Eye (tissue), 1 donor: Measurements from ENCODE around the gene PNRC2.

Experiments used
- DNase-seq: peaks from one replicate; pipeline ENCODE4 v3.0.0-alpha.2; 2015

The PNRC2 gene, protein sequence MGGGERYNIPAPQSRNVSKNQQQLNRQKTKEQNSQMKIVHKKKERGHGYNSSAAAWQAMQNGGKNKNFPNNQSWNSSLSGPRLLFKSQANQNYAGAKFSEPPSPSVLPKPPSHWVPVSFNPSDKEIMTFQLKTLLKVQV

DNA sequence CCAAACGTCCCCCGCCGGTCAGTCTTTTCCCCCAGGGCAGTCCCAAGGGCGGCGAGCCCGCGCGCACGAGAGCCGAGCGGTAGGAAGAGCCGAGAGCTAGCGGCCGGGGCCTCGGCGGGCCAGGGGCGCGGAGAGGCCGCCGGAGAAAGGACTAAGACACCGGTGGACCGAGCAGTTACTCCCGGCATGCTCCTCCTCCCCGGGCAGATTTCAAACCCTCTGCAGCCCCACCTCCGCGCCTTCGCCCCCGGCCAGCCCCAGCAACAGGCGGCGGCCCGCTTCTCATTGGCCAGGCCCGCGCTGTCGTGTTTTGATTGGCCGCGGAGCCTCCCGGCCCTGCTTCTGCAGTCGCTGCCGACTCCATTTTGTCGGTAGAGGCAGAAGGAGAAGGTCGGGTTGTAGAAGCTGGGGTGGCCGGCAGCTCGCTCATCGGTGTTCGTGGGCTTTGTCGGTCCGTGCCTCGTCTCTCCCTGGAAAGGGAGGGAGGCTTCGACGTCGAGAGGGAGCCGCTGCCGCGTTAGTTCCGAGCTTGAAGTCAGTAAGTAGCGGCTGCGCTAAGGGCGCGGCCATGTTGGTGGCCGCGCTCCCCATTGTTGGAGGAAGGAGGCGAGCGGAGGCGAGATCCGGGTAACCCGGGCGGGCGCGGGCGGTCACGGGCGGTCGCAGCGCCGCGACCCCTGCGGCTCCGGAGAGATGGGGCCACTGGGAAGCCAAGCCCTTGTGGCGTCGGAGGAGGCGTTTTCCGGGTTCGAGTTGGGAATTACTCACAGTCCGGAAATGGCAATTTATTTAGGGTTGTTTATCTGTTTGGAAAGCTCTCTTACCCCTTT, at the start of gene PNRC2:
Gene PNRC2 (plus strand): TSS at position 368 of the 830 bp plus-strand sequence. CDS start 1,630 bp downstream, outside the sequence.
- DNase-seq: peak; percentile 98

DNA sequence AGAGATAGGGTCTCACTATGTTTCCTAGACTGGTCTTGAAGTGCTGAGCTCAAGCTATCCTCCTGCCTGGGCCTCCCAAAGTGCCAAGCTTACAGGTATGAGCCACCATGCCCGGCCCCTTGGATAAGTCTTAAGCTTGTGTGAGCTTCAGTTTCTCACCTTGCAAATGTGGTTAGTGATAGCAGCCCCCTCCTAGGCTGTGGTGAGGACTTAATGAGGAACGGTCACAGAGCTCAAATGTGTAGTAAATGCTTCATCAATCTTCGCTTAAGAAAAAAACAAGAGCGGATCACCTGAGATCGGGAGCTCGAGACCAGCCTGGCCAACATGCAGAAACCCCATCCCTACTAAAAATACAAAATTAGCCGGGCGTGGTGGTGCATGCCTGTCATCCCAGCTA, 49.5 kb upstream of the PNRC2 start:
- DNase-seq: no peak

DNA sequence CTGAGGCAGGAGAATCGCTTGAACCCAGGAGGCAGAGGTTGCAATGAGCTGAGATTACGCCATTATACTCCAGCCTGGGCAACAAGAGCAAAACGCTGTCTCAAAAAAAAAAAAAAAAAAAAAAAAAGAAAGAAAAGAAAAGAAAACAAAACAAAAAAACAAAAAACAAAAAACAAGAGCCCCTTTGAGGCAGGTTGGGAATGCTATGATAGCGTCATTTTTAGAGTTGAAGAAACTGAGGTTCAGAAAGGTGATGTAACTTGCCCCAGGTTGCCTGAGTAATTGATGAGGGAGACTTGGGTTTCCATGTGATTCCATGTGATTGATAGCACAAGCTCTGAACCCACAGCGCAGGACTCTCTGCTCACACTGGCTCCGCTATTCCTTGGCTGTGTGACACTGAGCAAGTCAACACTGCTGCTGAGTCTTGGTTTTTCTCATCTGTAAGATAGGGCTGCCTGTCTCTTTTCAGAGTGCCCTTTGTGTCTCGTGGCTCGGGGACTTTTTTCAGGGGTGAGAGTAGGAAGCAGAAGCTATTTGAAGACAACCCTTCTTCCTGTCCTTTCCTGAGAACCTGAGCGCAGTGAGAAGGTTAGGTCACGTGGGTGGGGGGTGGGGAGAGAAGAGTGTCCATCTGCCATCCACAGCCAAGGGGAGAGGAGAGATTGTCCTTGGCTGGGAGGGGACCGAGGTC, 48.9 kb upstream of the PNRC2 start:
- DNase-seq: no peak

DNA sequence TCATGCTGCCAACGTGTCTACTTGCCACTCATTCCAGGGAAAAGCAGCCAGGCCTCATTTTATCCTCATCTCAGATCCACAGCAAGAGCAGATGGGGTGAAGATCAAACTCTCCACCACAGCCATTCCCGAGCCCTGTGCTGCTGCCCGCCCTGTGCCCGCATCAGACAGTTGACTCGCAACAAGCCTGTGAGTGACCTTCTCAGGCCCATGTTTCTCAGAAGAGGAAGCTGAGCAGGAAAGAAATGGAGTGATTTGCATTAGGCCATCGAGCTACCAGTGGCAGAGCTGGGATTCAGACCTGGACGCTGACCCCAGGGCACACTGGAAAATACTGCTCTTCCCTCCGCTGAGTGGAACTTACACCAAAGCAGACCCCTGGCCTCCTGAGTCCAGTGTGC, 47.7 kb upstream of the PNRC2 start:
- no peak for DNase-seq

DNA sequence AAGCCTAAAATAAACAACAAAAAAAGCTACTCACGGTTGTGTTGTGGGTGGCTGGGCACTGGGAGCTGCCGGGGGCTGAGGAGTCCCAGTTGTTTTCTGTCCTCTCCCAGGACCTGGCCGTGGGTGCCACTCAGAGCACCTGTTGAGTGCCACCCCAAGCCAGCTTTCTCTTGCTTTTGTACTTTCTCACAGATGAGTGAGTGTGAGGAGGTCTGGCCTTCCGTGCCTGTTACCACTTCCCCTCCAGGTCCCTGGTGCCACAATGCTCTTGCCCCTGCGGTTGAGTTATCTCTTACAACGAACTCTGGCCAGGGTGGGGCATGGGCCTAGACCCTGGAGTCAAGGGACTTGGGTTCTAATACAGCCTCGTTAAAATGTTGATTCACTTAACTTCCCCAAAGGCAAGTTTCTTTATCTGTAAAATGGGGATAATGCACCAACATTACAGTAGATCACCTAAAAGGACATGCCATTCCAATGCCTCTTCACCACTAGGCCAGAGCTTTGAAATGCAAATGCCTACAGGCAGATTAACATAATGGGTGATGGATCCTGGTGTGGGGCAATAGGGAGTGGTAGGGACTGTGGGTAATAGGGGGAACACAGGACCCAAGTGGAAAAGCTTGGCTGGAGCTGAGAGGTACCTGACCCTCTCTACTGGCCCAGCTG, 46.3 kb upstream of the PNRC2 start, which contains the start of gene CNR2:
Gene CNR2 (minus strand): TSS at position 151 of the 669 bp plus-strand sequence. CDS start 37,745 bp downstream, outside the sequence.
- DNase-seq: no peak

DNA sequence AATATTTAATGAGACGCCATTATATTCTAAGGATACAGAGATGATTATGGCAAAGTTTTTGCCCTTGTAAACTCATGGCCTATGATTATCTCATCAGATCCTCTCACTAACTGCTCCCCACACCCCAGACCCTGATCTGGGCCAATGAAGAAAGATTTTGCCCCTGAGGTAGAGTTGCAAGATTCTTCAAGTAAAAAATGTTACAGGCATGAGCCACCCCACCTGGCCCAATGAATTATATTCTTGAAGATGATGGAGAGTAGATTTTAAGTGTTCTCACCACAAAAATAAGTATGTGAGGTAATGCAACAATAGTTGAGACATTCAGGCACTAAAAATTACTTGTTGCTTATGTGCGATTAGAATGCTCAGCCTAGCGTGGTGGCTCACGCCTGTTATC, 44.7 kb upstream of the PNRC2 start:
- no peak for DNase-seq

DNA sequence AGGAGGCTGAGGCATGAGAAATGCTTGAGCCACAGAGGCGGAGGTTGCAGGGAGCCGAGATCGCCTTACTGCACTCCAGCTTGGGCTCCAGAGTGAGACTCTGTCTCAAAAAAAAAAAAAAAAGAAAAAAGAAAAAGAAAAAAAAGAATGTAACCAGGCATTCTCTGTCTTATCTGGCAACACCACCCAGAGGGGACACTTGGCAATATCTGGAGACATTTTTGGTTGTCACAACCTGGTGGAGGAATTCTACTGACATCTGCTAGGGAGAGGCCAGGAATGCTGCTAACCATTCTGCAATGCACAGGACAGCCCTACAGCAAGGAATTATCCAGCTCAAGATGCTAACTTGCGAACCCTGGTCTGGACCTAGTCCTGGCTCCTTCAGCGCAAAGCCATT, 44.2 kb upstream of the PNRC2 start:
- DNase-seq: no peak

DNA sequence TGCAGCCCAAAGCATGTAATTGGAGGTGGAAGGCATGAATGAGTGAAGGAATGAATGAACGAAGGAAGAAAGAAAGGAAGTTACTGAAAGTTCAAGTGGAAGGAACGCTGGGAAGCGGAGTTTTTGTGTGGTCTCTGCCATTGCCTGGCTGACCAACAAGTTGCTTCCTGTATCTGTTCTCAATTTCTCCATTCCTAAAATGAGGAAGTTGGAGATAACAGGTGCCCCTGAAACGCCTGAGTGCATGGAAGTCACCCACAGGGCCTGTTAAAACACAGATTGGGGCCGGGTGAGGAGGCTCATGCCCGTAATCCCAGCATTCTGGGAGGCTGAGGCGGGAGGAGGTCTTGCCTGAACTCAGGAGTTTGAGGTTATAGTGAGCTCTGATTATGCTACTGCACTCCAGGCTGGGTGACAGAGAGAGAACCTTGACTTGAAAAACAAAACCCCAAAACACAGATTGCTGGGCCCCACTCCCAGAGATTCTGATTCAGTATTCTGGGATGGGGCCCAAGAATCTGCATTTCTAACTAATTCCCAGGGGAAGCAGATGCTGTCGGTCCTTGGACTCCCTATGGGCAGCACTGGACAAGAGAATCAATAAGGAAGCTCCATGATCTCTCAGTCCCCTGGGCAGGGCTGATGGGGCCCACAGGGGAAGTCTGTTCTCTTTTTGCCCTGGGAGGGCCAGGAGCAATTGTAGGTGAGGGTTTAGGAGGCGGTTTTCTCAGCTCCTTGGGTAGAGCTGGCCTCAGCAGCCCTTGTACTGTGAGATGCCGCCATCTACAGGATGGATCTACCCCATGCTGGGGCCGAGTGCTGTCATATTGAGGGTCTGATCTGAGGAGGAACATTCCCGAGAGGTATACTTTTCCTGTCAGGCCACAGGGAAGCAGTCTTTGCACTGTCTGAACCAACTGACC, 43.2 kb upstream of the PNRC2 start:
- peak; percentile 78 for DNase-seq

DNA sequence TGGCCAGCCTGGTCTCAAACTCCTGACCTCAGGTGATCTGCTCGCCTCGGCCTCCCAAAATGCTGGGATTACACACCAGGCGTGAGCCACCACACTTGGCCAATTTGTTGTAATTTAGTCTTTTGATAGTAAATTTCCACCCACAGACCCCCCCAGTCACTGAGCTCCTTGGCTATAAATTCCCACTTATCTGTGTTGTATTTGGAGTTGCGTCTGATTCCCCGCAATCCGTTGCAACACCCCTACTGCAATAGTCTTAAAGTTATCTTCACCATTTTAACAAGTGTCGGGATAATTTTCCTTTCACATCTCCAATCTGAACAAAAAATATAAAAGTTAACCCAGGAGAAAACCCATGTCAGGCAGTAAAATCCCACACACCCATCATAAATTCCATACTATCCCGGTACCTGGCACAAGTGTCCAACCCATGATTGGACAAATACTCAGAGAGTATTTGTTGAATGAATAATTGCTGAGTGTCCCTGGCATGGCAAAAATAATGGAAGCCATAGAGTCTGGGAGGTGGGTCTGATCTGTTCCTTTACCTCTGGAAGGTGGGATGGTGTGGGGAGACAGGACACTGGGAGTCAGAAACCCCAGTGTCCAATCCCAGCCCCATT, 37.2 kb upstream of the PNRC2 start:
- no peak for DNase-seq

DNA sequence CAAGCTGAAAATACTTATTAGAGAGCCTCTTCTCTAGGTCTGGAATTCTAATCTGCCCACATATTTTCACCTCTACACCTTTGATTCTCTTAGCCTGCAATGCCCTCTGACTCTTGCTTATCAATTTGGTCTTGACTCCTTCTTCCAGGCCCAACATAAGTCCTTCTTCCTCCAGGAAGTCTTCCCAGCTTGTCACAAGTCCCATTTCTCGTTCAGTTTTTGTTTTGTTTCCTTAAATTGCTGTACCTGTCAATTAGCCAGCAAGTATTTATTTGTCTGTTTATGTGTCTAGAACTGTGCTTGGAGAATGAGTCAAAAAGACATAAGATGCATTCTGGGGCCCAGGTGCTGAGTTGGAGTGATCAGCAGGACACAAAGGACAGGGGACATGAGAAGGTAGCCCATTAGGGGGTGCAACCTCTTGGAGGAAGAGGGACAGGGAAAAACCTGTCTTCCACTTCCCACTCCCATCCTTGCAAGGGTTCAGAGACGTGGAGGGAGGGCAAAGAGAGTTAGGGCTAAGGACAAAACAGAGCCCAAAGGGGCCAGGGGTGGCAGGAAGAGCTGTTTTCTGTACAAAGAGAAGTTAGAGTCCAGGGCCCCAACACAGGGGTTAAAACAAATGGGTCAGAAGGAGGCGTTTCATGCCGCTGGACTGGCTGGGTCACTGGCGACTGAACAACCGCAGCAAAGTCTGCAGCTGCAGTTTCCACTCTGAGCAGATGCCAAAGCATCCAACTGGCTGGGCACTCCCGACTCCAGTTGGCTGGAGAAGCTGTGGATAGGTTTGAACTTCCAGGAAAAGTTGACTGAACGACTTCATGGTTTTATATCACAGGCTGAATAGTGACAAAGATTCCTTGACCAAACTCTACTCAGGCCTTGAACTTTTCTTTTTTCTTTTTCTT, 35.8 kb upstream of the PNRC2 start:
- no peak for DNase-seq

DNA sequence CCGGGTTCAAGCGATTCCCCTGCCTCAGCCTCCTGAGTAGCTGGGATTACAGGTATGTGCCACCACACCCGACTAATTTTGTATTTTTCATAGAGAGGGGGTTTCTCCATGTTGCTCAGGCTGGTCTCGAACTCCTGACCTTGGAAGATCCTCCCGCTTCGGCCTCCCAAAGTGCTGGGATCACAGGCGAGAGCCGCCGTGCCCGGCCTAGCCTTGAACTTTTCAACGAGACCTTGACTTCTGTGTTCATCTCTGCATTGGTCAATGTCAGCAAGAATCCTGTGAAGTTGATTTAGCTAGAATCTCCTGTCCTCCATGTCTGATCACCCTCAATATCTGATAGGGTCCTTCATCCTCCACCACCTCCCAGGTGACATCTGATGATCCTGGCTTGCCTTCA, 35.0 kb upstream of the PNRC2 start:
- DNase-seq: no peak

DNA sequence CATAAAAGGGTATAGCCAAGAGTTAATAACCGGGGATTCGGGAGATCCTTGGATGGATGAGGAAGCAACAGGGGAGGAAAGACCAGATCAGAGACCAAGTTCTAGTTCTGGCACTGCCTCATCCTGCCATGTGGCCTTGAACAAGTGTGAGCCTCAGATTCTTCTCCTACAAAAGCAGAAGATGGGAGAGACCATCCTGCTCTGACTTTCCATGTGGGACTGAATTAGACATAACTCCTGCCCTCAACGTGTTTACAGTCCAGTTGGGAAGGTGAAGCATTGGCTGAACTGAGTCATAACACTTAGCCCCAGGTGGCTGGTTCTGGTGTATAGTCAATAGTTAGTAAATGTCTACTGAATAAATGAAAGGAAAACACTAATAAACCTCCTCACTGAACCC, 34.3 kb upstream of the PNRC2 start:
- DNase-seq: no peak

DNA sequence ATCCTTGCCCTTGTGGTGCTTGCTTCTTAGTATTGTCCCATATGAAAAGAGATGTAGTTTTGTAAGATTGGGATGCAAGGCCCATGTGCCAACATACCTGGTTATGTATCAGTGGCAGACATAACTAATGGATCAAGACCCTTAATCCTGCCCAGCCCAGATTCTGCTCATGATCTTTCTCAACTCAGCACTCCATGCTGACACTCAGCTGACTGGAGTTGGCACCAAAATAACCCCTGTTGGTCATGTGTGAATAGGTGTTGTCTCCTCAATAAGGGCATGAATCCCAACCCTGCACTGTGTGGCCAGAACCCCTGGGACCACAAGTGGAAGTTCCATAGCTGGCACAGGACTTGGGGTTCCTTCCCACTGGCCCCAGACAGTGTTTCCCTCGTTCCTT, 32.5 kb upstream of the PNRC2 start:
- DNase-seq: no peak

DNA sequence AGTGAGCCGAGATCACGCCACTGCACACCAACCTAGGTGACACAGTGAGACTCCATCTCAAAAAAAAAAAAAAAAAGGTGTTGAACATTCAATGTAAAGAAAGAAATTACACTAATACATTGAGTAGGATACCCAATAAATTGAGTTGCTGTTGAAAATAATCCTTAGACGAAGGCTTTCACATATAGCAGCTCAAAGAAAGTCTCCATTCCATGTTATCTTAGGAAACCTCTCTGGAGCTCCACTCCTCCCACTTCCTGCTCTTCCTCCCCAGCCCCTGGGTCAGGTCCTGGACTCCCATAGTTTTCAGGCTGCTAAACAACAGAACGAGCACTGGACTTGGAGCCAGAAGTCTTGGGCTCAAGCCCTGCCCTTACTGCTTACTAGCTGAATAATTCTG, 30.8 kb upstream of the PNRC2 start:
- no peak for DNase-seq

DNA sequence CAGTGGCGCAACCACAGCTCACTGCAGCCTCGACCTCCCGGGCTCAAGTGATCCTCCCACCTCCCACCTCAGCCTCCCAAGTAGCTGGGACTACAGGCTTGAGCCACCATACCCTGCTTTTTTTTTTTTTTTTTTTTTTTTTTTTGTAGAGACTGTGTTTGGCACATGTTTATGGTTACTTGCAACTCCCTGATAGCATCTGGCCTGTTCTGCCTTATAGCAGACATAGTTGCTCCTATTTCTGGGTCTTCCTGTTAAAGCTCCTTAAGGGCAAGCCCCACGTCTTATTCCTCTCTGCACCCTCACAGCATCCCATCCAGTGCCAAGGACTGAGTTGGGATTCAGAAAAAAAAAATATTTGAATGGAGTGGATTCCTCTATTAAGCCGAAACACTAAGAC, 29.4 kb upstream of the PNRC2 start:
- DNase-seq: no peak

DNA sequence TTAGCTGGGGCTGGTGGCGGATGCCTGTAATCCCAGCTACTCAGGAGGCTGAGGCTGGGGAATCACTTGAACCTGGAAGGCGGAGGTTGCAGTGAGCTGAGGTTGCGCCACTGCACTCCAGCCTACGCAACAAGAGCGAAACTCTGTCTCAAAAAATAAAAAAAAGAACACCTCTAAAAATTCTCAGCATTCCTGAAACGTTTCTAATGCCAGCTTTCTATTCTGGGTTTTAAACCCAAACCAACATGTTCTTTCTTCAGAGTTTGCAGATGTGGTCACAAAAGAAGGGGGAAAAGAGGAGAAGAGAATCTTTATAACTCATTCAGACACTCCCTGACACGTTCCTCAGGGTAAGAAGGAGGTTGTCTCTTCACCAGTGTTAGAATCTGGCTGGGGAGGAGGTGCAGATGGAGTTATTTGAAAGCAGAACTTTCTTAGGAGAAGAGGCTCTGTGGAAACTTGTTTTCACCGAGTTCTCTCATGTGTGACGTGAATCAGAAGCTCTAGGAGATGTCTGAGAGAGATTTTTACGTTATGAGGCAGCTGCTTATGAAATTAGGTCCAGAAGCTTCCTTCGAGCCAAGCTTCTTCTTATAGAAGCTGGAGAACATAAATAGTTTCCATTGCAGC, 28.7 kb upstream of the PNRC2 start:
- DNase-seq: peak; percentile 50

DNA sequence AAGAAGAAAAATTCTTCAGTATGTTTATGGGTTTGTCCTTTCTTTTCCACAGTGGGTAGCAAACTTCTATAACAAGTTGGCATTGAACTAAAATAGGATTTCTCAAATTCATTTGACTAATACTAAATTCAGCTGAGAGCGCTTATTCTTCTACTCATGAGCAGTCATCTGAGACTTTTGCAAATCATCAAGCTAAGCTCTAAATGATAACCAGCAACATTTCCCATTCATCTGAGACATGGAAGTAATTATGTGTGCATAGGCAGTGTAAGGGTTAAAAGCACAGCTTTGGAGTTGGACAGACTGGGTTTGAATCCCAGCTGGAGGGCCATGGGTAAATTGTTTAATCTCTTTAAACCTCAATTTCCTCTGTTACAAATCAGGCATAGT, 28.1 kb upstream of the PNRC2 start:
- DNase-seq: peak; percentile 27

DNA sequence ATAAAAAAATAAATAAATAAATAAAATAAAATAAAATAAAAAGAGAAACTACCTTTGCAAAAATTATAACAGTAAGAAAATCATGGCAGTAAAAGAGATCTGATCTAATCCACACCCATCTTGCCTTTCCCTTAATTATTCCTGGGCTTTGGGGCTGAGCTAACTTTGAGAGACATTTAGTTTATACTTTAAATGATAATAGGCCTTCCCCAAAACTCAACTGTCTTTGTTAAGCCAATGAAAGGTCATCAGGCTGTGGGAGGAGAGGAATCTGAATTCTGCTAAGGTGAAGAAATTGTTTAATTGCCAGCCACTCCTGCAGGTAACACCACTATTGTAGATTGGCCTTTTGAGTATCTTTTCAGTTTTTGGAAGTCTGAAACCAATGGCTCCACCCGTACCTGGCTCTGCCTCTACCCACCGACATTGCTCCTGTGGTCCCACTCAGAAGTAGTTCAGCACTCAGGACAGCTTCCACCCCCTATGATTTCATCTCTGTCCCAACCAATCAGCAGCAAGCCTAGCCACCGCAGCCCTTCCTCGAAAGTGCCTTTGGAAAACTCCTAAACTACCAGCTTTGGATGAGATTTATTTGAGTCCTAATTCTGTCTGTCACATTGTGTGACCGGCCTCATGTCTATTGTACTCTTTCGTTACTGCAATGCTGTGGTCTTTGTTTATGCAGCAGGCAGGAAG, 23.0 kb upstream of the PNRC2 start:
- peak; percentile 22 for DNase-seq

DNA sequence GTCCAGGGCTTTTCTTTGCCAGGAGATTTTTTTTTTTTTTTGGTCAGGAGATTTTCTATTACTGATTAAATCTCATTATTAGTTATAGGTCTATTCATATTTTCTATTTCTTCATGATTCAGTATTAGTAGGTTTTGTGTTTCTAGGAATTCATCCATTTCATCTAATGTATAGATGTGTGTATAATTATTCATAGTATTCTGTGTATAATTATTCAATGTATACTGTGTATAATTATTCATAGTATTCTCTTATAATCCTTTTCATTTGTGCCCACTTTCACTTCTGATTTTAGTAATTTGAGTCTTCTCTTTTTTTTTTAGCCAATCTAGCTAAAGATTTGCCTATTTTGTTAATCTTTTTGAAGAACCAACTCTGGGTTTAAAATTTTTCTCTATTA, 12.3 kb upstream of the PNRC2 start:
- DNase-seq: no peak

DNA sequence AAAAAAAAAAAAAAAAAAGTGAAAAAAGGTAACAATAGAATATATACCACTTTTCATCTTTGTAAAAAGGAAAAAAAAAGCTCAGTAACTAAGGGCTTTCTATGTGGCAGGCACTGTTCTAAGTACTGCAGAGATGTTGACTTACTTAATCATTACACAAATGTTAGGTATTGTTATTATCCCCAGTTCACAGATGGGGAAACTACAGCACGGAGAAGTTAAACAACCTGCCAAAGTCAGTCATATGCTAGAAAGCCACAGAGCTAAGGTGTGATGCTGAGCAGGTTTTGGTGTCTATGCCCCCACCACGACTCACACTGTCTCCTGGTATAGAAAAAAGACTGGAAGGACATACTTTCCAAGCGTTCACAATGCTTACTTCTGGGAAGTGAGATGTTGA, 6.6 kb upstream of the PNRC2 start:
- DNase-seq: no peak
